GM18520 (cell line): ENCODE data around the gene GSC2.

Experiments used
- ATAC-seq: cut with Tn5 transposase; IDR thresholded peaks from one replicate; pipeline ENCODE4 v1.9.1; 2021; ENCODE audit not compliant: unreplicated experiment

GSC2 gene

GRCh38 chr22:19149991-19150390 is at the start of gene GSC2:
Gene GSC2 (minus strand): TSS chr22:19150292. CDS start chr22:19150283, 9 bp downstream.
- no peak for ATAC-seq

GRCh38 chr22:19199479-19199878 is 49.4 kb upstream of the GSC2 start:
- ATAC-seq: no peak

GRCh38 chr22:19197997-19198865 is 48.1 kb upstream of the GSC2 start:
- no peak for ATAC-seq

GRCh38 chr22:19196841-19197612 is 46.9 kb upstream of the GSC2 start:
- no peak for ATAC-seq

- no peak for ATAC-seq
Measured at GRCh38 chr22:19195796-19196731, 46.0 kb upstream of the GSC2 start.

GRCh38 chr22:19194766-19195536 is 44.9 kb upstream of the GSC2 start:
- no peak for ATAC-seq

- ATAC-seq: no peak
Measured at GRCh38 chr22:19193879-19194278, 43.8 kb upstream of the GSC2 start.

- no peak for ATAC-seq
Measured at GRCh38 chr22:19187716-19188563, 37.8 kb upstream of the GSC2 start.

GRCh38 chr22:19184276-19184997 is 34.3 kb upstream of the GSC2 start:
- ATAC-seq: no peak

GRCh38 chr22:19183216-19183615 is 33.1 kb upstream of the GSC2 start:
- ATAC-seq: no peak

- no peak for ATAC-seq
Measured at GRCh38 chr22:19182472-19183157, 32.5 kb upstream of the GSC2 start.

- no peak for ATAC-seq
Measured at GRCh38 chr22:19181786-19182471, 31.8 kb upstream of the GSC2 start.

GRCh38 chr22:19180740-19181410 is 30.8 kb upstream of the GSC2 start:
- no peak for ATAC-seq

GRCh38 chr22:19180234-19180633 is 30.1 kb upstream of the GSC2 start:
- no peak for ATAC-seq

GRCh38 chr22:19179497-19180048 is 29.5 kb upstream of the GSC2 start:
- ATAC-seq: no peak

- peak; percentile 65 for ATAC-seq
Measured at GRCh38 chr22:19178657-19179496, 28.8 kb upstream of the GSC2 start, which contains the start of gene SLC25A1. Gene SLC25A1 (minus strand): TSS chr22:19178736. CDS start chr22:19178673, 63 bp downstream.
